Esophagus squamous epithelium (tissue), 4 donors: ENCODE data around the gene KLHL5.

Experiments used
- CTCF ChIP-seq, 6 experiments: fragments of 450-650 bp in 4 of 6; fragments of 200-600 bp in 2 of 6; sonication (generic) in 2 of 6; IDR thresholded peaks; one replicate each; pipeline ENCODE4 v1.5.1; 2016 to 2019; ENCODE audit warnings: antibody characterized with exemption in 6 of 6, mild to moderate bottlenecking in 4 of 6, moderate library complexity in 4 of 6
- POLR2A ChIP-seq, 4 donors: fragments of 450-650 bp; IDR thresholded peaks; one replicate each; pipeline ENCODE4 v1.6.1; 2017; ENCODE audit warnings: antibody characterized with exemption in 4 of 4, mild to moderate bottlenecking in 4 of 4, moderate library complexity in 3 of 4

- no peak for TF ChIP-seq CTCF (IDR thresholded peaks at IDR 0.05)
- no peak for TF ChIP-seq POLR2A (IDR thresholded peaks at IDR 0.05)
Measured at GRCh38 chr4:39053983-39054382, 8.0 kb upstream of the KLHL5 start.
